SK-N-SH treated with all-trans-retinoic acid at 6 μM for 48 hours (cell line): Measurements from ENCODE around the gene NTNG1.

Experiments
- ATAC-seq: fragments of 200-7000 bp; cut with Tn5 transposase; 3 replicates; pipeline ENCODE4 v1.9.1; 2020; ENCODE audit warnings: mild to moderate bottlenecking, moderate library complexity
- ARNTL ChIP-seq: fragments of 450-650 bp; formaldehyde crosslinking; IDR thresholded peaks from 2 replicates; pipeline ENCODE4 v1.5.0; 2020; ENCODE audit warnings: low read depth, mild to moderate bottlenecking, moderate library complexity, borderline replicate concordance
- BACH2 ChIP-seq: fragments of 250-450 bp; sonication (Bioruptor Pico); IDR thresholded peaks from 2 replicates; pipeline ENCODE4 v1.9.0; 2021; ENCODE audit warnings: mild to moderate bottlenecking, borderline replicate concordance
- CREB5 ChIP-seq: fragments of 250-450 bp; sonication (Bioruptor Pico); IDR thresholded peaks from 2 replicates; pipeline ENCODE4 v1.5.1; 2020; ENCODE audit warnings: low read depth, mild to moderate bottlenecking, moderate library complexity
- CSDC2 ChIP-seq: fragments of 250-450 bp; sonication (Bioruptor Pico); IDR thresholded peaks from 2 replicates; pipeline ENCODE4 v1.5.0; 2020; ENCODE audit warnings: mild to moderate bottlenecking, moderate library complexity
- CSRNP3 ChIP-seq: fragments of 250-450 bp; sonication (Bioruptor Pico); IDR thresholded peaks from 2 replicates; pipeline ENCODE4 v1.5.1; 2021; ENCODE audit warnings: mild to moderate bottlenecking, moderate library complexity
- GLIS3 ChIP-seq: fragments of 250-450 bp; sonication (Bioruptor Pico); IDR thresholded peaks from 2 replicates; pipeline ENCODE4 v1.5.0; 2020; ENCODE audit warnings: mild to moderate bottlenecking, moderate library complexity
- ISL1 ChIP-seq: fragments of 250-450 bp; sonication (Bioruptor Pico); IDR thresholded peaks from 2 replicates; pipeline ENCODE4 v2.1.2; 2022; ENCODE audit warnings: mild to moderate bottlenecking, moderate library complexity
- OSR1 ChIP-seq: fragments of 250-450 bp; sonication (Bioruptor Pico); IDR thresholded peaks from 2 replicates; pipeline ENCODE4 v1.8.0; 2022; ENCODE audit warnings: moderate library complexity, mild to moderate bottlenecking, inconsistent platforms
- PATZ1 ChIP-seq: fragments of 250-450 bp; sonication (Bioruptor Pico); IDR thresholded peaks from 2 replicates; pipeline ENCODE4 v1.8.0; 2020; ENCODE audit warnings: mild to moderate bottlenecking, moderate library complexity, borderline replicate concordance
- PPARA ChIP-seq: fragments of 250-450 bp; sonication (Bioruptor Pico); IDR thresholded peaks from 2 replicates; pipeline ENCODE4 v1.5.0; 2020; ENCODE audit warnings: mild to moderate bottlenecking, borderline replicate concordance
- SNAI2 ChIP-seq: fragments of 250-450 bp; sonication (Bioruptor Pico); IDR thresholded peaks from 2 replicates; pipeline ENCODE4 v1.5.0; 2020; ENCODE audit warnings: mild to moderate bottlenecking, moderate library complexity
- TCF4 ChIP-seq: fragments of 250-450 bp; sonication (Bioruptor Pico); IDR thresholded peaks from 2 replicates; pipeline ENCODE4 v1.8.0; 2021; ENCODE audit warnings: mild to moderate bottlenecking, moderate library complexity, borderline replicate concordance
- TOX ChIP-seq: fragments of 250-450 bp; sonication (Bioruptor Pico); IDR thresholded peaks from 2 replicates; pipeline ENCODE4 v1.8.0; 2021; ENCODE audit warnings: mild to moderate bottlenecking, moderate library complexity, borderline replicate concordance
- ZC3H10 ChIP-seq: fragments of 250-450 bp; sonication (Bioruptor Pico); IDR thresholded peaks from 2 replicates; pipeline ENCODE4 v1.5.1; 2021; ENCODE audit warnings: mild to moderate bottlenecking, moderate library complexity
- ZFP3 ChIP-seq: fragments of 250-450 bp; sonication (Bioruptor Pico); IDR thresholded peaks from 2 replicates; pipeline ENCODE4 v1.5.0; 2020; ENCODE audit warnings: mild to moderate bottlenecking, moderate library complexity
- ZFP30 ChIP-seq: fragments of 450-650 bp; formaldehyde crosslinking; IDR thresholded peaks from 2 replicates; pipeline ENCODE4 v1.5.0; 2022; ENCODE audit warnings: mild to moderate bottlenecking, moderate library complexity
- ZNF565 ChIP-seq: fragments of 450-650 bp; formaldehyde crosslinking; conservative IDR thresholded peaks from 2 replicates; pipeline ENCODE4 v1.5.0; 2020; ENCODE audit warnings: low read depth, mild to moderate bottlenecking, moderate library complexity
- ZNF70 ChIP-seq: fragments of 450-650 bp; formaldehyde crosslinking; IDR thresholded peaks from 2 replicates; pipeline ENCODE4 v1.5.0; 2020; ENCODE audit warnings: mild to moderate bottlenecking, moderate library complexity
- ZNF8 ChIP-seq: fragments of 450-650 bp; formaldehyde crosslinking; IDR thresholded peaks from 2 replicates; pipeline ENCODE4 v1.5.0; 2020; ENCODE audit warnings: mild to moderate bottlenecking, moderate library complexity
- TF ChIP-seq, protein P1 (sequence below): fragments of 250-450 bp; sonication (Bioruptor Pico); IDR thresholded peaks from 2 replicates; pipeline ENCODE4 v1.8.0; 2021; ENCODE audit warnings: low read depth, mild to moderate bottlenecking, moderate library complexity, borderline replicate concordance
- TF ChIP-seq, protein P2 (sequence below): fragments of 250-450 bp; sonication (Bioruptor Pico); IDR thresholded peaks from 2 replicates; pipeline ENCODE4 v1.5.0; 2020; ENCODE audit warnings: mild to moderate bottlenecking, moderate library complexity

Gene NTNG1

GRCh38 chr1:107172450-107173170 lies 31.8 kb downstream of the NTNG1 start (continued):
- TF ChIP-seq CREB5 (no peak), SNAI2 (no peak), BACH2 (CRISPR knock-in tag) (no peak)

- no peak for ATAC-seq
- TF ChIP-seq ZNF565 (no peak), SNAI2 (no peak), CREB5 (no peak), PPARA (CRISPR knock-in tag) (no peak), ZFP30 (CRISPR knock-in tag) (no peak), ZC3H10 (CRISPR knock-in tag) (no peak), ARNTL (CRISPR knock-in tag) (no peak), TOX (CRISPR knock-in tag) (no peak), ZNF70 (CRISPR knock-in tag) (no peak), ISL1 (CRISPR knock-in tag) (no peak), ZNF8 (CRISPR knock-in tag) (no peak), BACH2 (CRISPR knock-in tag) (no peak)
- TF ChIP-seq, protein P1, sequence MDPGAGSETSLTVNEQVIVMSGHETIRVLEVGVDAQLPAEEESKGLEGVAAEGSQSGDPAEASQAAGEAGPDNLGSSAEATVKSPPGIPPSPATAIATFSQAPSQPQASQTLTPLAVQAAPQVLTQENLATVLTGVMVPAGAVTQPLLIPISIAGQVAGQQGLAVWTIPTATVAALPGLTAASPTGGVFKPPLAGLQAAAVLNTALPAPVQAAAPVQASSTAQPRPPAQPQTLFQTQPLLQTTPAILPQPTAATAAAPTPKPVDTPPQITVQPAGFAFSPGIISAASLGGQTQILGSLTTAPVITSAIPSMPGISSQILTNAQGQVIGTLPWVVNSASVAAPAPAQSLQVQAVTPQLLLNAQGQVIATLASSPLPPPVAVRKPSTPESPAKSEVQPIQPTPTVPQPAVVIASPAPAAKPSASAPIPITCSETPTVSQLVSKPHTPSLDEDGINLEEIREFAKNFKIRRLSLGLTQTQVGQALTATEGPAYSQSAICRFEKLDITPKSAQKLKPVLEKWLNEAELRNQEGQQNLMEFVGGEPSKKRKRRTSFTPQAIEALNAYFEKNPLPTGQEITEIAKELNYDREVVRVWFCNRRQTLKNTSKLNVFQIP (CRISPR knock-in tag) = no peak
- TF ChIP-seq, protein P2, sequence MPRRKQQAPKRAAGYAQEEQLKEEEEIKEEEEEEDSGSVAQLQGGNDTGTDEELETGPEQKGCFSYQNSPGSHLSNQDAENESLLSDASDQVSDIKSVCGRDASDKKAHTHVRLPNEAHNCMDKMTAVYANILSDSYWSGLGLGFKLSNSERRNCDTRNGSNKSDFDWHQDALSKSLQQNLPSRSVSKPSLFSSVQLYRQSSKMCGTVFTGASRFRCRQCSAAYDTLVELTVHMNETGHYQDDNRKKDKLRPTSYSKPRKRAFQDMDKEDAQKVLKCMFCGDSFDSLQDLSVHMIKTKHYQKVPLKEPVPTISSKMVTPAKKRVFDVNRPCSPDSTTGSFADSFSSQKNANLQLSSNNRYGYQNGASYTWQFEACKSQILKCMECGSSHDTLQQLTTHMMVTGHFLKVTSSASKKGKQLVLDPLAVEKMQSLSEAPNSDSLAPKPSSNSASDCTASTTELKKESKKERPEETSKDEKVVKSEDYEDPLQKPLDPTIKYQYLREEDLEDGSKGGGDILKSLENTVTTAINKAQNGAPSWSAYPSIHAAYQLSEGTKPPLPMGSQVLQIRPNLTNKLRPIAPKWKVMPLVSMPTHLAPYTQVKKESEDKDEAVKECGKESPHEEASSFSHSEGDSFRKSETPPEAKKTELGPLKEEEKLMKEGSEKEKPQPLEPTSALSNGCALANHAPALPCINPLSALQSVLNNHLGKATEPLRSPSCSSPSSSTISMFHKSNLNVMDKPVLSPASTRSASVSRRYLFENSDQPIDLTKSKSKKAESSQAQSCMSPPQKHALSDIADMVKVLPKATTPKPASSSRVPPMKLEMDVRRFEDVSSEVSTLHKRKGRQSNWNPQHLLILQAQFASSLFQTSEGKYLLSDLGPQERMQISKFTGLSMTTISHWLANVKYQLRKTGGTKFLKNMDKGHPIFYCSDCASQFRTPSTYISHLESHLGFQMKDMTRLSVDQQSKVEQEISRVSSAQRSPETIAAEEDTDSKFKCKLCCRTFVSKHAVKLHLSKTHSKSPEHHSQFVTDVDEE (CRISPR knock-in tag) = no peak
These were observed 34.5 kb downstream of the NTNG1 start for GRCh38 chr1:107175102-107175909.

DNA sequence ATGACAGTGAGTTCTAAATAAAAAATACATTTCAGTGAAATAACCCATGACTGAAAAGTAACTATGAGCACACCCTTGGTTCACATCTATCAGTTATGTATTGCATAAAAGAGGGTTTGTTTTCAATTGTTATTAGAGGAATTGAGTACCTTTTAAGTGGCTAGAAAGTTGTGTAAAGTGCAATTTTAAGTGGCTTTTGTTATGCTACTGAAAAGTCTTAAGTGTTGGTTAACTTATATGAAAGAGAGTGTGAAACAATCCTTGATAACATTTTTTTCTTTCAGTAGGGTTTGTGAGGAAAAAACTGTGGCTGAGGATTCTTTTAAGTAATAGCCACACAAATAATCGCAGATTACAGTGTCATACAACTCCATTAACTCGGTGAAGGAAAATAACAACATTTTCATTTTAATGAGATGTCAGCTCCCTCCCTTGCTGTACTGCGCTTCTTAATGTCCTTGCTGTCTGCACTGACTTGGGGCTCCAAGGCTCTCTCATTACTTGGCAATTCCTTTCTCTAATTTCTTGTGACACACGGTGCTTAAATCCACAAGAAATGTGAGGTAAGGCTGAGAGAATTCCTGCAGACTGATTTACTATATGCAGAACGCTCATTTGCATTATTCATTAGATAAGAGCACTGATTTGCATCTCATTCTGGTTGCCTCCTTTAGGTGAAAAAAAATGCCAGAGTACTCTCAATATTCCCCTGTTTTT lies 40.6 kb downstream of the NTNG1 start:
- ATAC-seq = no peak
- TF ChIP-seq OSR1 = no peak
- no peak for TF ChIP-seq ARNTL (CRISPR knock-in tag)
- TF ChIP-seq GLIS3 = no peak
- no peak for TF ChIP-seq ISL1 (CRISPR knock-in tag)
- TF ChIP-seq TCF4 (CRISPR knock-in tag) = no peak
- no peak for TF ChIP-seq CSDC2
- TF ChIP-seq ZFP30 (CRISPR knock-in tag) = no peak
- no peak for TF ChIP-seq PPARA (CRISPR knock-in tag)
- TF ChIP-seq TOX (CRISPR knock-in tag) = no peak
- TF ChIP-seq ZFP3 (CRISPR knock-in tag) = no peak
- TF ChIP-seq, all 23 proteins: peak for 0

DNA sequence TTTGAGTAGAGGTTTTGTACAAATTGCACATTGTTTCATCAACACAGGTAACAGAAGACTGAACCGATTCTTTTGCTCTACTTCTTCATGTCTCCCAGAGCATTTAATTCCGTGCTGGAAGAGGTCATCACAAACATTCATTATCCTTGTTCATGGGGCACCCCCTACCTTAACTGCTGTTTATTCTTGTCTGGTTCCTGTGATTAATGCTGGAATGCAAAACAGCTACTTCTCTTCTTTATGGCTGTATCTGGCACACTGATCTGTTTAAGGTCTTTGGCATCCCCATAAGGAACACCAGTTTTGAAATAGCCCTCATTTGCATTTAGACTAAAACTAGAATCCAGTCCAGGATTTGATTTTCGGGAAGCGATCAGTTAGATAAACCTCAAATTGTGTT lies 42.2 kb downstream of the NTNG1 start:
- no peak for ATAC-seq
- TF ChIP-seq ZFP30 (CRISPR knock-in tag) (no peak), OSR1 (no peak), CSRNP3 (no peak), ZNF565 (no peak), PATZ1 (no peak), ARNTL (CRISPR knock-in tag) (no peak), TOX (CRISPR knock-in tag) (no peak)
- TF ChIP-seq, protein P1 (CRISPR knock-in tag) = no peak
